Gastroesophageal sphincter (tissue), 3 donors: ENCODE data around the gene NCOA3.

Experiments
- EP300 ChIP-seq: sonication (generic); formaldehyde crosslinking; IDR thresholded peaks from one replicate; pipeline ENCODE4 v1.6.1; 2017; ENCODE audit warnings: antibody characterized with exemption, mild to moderate bottlenecking
- POLR2A ChIP-seq, 2 donors: fragments of 450-650 bp; IDR thresholded peaks; one replicate each; pipeline ENCODE4 v1.6.1; 2017; ENCODE audit warnings: antibody characterized with exemption in 2 of 2, mild to moderate bottlenecking in 2 of 2, moderate library complexity in 1 of 2
- POLR2AphosphoS5 ChIP-seq: sonication (generic); formaldehyde crosslinking; IDR thresholded peaks from one replicate; pipeline ENCODE4 v1.6.1; 2017; ENCODE audit warnings: antibody characterized with exemption
- TF ChIP-seq, protein P1 (sequence below), 4 experiments: fragments of 200-600 bp in 2 of 4; fragments of 450-650 bp in 2 of 4; sonication (generic) in 1 of 4; IDR thresholded peaks; one replicate each; pipeline ENCODE4 v1.5.1; 2017 to 2019; ENCODE audit warnings: antibody characterized with exemption in 4 of 4, mild to moderate bottlenecking in 2 of 4, moderate library complexity in 2 of 4

DNA sequence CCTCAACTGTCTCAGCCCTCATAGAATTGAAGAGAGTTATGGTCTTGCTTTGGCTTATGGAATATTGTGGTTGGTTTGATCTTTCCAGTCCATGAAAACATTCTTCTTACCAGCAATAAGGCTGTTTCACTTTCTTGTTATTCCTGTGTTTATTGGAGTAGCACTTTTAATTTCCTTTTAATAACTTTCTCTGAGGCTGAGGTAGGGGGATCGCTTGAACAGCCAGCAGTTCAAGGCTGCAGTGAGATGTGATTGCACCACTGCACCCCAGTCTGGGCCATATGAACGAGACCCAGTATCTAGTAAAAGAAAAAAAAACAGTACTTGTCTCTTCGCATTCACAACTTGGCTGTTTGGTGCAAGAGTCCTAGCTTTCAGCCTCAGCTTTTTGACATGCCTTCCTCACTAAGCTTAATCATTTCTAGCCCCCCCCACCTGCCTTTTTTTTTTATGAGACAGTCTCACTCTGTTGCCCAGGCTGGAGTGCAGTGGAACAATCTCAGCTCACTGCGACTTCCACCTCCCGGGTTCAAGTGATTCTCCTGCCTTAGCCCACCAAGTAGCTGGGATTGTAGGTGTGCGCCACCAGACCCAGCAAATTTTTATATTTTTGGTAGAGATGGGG lies 70.5 kb downstream of the NCOA3 start:
- TF ChIP-seq POLR2AphosphoS5 (no peak), POLR2A (IDR thresholded peaks at IDR 0.05) (no peak), EP300 (no peak)
- TF ChIP-seq, protein P1, sequence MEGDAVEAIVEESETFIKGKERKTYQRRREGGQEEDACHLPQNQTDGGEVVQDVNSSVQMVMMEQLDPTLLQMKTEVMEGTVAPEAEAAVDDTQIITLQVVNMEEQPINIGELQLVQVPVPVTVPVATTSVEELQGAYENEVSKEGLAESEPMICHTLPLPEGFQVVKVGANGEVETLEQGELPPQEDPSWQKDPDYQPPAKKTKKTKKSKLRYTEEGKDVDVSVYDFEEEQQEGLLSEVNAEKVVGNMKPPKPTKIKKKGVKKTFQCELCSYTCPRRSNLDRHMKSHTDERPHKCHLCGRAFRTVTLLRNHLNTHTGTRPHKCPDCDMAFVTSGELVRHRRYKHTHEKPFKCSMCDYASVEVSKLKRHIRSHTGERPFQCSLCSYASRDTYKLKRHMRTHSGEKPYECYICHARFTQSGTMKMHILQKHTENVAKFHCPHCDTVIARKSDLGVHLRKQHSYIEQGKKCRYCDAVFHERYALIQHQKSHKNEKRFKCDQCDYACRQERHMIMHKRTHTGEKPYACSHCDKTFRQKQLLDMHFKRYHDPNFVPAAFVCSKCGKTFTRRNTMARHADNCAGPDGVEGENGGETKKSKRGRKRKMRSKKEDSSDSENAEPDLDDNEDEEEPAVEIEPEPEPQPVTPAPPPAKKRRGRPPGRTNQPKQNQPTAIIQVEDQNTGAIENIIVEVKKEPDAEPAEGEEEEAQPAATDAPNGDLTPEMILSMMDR (IDR thresholded peaks at IDR 0.05), result no peak
